Thyroid gland (tissue), 4 donors: Measurements from ENCODE around the gene LOXHD1.

ENCODE experiments used
- CTCF ChIP-seq, 6 experiments: fragments of 200-600 bp in 3 of 6; fragments of 450-650 bp in 3 of 6; sonication (generic) in 3 of 6; IDR thresholded peaks; one replicate each; pipeline ENCODE4 v1.5.1; 2016 to 2019; ENCODE audit warnings: antibody characterized with exemption in 6 of 6, mild to moderate bottlenecking in 2 of 6, inconsistent platforms in 1 of 6, moderate library complexity in 1 of 6
- POLR2A ChIP-seq, 2 donors: fragments of 450-650 bp; IDR thresholded peaks; one replicate each; pipeline ENCODE4 v1.6.1; 2017; ENCODE audit warnings: antibody characterized with exemption in 2 of 2, mild to moderate bottlenecking in 2 of 2, moderate library complexity in 1 of 2

DNA sequence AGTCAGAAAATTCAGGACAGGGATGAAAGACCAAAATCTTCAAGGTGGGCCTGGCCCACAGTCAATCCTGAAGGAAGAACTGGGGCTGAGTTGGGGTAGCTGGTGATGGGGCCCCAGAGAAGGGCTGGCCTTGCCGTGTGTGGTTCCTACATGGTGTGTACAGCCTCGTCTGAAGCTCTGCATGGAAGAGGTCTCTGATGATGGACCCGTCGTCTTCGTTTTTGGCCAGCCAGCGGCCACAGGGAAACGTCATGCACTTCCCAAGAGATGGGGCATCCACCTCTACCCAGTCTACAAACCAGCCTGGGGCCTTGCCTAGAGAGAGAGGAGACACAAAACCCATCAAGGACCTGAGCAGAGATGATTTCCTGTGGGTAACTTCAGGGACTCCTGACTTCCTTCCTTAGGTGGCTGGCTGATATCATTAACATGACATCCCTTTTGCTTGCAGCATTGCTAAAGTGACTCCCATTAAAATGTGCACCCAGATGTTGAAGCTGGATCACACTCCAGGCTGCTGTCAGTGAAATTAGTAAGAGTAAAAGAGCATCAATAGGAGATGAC, 115.3 kb downstream of the LOXHD1 start:
- no peak for TF ChIP-seq POLR2A (IDR thresholded peaks at IDR 0.05)
- TF ChIP-seq CTCF (IDR thresholded peaks at IDR 0.05), result no peak
